DND-41 (cell line): ENCODE data around the gene COX6A2.

Experiments used
- EZH2 ChIP-seq: IDR thresholded peaks from 3 replicates; pipeline ENCODE4 v1.6.1; 2012; ENCODE audit warnings: borderline replicate concordance, low read depth, mild to moderate bottlenecking, moderate library complexity, low read length, inconsistent platforms; ENCODE audit not compliant: severe bottlenecking
- TF ChIP-seq, protein P1 (sequence below): IDR thresholded peaks from 2 replicates; pipeline ENCODE4 v1.5.1; 2012; ENCODE audit warnings: borderline replicate concordance, low read length, moderate library complexity, mild to moderate bottlenecking; ENCODE audit not compliant: poor library complexity, severe bottlenecking; ENCODE audit errors: extremely low read depth

DNA sequence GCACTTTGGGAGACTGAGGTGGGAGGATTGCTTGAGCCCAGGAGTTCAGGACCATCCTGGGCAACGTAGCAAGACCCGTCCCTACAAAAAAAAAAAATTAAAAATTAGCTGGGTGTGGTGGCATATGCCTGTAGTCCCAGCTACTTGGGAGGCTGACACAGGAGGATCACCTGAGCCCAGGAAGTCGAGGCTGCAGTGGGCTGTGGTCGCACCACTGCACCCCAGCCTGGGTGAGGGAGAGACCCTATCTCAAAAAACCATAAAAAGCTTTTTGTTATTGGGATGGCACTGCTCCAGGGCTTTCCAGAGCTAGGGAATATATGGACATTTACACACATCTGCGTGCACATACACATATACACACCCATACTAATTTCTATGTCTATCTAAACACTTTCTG lies 23.0 kb upstream of the COX6A2 start:
- TF ChIP-seq, protein P1, sequence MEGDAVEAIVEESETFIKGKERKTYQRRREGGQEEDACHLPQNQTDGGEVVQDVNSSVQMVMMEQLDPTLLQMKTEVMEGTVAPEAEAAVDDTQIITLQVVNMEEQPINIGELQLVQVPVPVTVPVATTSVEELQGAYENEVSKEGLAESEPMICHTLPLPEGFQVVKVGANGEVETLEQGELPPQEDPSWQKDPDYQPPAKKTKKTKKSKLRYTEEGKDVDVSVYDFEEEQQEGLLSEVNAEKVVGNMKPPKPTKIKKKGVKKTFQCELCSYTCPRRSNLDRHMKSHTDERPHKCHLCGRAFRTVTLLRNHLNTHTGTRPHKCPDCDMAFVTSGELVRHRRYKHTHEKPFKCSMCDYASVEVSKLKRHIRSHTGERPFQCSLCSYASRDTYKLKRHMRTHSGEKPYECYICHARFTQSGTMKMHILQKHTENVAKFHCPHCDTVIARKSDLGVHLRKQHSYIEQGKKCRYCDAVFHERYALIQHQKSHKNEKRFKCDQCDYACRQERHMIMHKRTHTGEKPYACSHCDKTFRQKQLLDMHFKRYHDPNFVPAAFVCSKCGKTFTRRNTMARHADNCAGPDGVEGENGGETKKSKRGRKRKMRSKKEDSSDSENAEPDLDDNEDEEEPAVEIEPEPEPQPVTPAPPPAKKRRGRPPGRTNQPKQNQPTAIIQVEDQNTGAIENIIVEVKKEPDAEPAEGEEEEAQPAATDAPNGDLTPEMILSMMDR = no peak
- TF ChIP-seq EZH2 = no peak
